ENCODE measurements around the gene CHST14. TPM values are rescaled to one million over a fixed set of nuclear protein-coding genes. Genes with fewer than 3 reads are reported as not detected.
A peak's percentile ranks its signal among the peaks of the same experiment; 100 is the strongest.

The CHST14 gene
- total RNA-seq, 4 donors from 2014 or later: 0.83 to 3.5 (median 2.6) TPM

GRCh38 chr15:40511472-40512133 lies 40.8 kb downstream of the CHST14 start:
- peak overlapping the region; percentile 38 to 65 (median 60) for H3K4me3 ChIP-seq
- peak overlapping the region in 1 of 4 donors; percentile 57 for H3K27ac ChIP-seq
- H3K9me3 ChIP-seq: no peaks in the 10 kb centered on the region
- H3K4me1 ChIP-seq: peaks cover 0 to 23% (median 8%) of the 10 kb centered on the region in 4 donors
- DNase-seq: peak in 2 of 3 donors; percentile 77 to 87
- TF ChIP-seq CTCF (IDR thresholded peaks at IDR 0.05) (peak in 1 of 6 experiments; percentile 20), POLR2A (IDR thresholded peaks at IDR 0.05) (no peak)
- no peaks in the 10 kb centered on the region for H3K36me3 ChIP-seq
- no peaks in the 10 kb centered on the region for H3K27me3 ChIP-seq

GRCh38 chr15:40512440-40512839 lies 41.7 kb downstream of the CHST14 start:
- peak in 1 of 3 donors; percentile 37 for DNase-seq
- H3K9me3 ChIP-seq: no peaks in the 10 kb centered on the region
- no peaks in the 10 kb centered on the region for H3K27me3 ChIP-seq
- TF ChIP-seq POLR2A (IDR thresholded peaks at IDR 0.05) (no peak), CTCF (IDR thresholded peaks at IDR 0.05) (no peak)
- peaks cover 0 to 15% (median 6%) of the 10 kb centered on the region in 4 donors for H3K4me1 ChIP-seq
- H3K36me3 ChIP-seq: no peaks in the 10 kb centered on the region
- no peak overlapping the region for H3K4me3 ChIP-seq
- no peak overlapping the region for H3K27ac ChIP-seq

- Histone ChIP-seq H3K36me3 (no peaks in the 10 kb centered on the region), H3K4me3 (no peak overlapping the region), H3K27me3 (no peaks in the 10 kb centered on the region), H3K4me1 (peaks cover 0 to 14% (median 6%) of the 10 kb centered on the region in 4 donors), H3K27ac (no peak overlapping the region), H3K9me3 (no peaks in the 10 kb centered on the region)
- TF ChIP-seq CTCF (IDR thresholded peaks at IDR 0.05): no peak
- peak in 1 of 3 donors; percentile 9 for DNase-seq
Observed at GRCh38 chr15:40513609-40514008, 42.8 kb downstream of the CHST14 start.

GRCh38 chr15:40516322-40516721 lies 45.5 kb downstream of the CHST14 start:
- no peaks in the 10 kb centered on the region for H3K27me3 ChIP-seq
- DNase-seq: no peak
- no peaks in the 10 kb centered on the region for H3K9me3 ChIP-seq
- H3K4me3 ChIP-seq: no peak overlapping the region
- TF ChIP-seq CTCF (IDR thresholded peaks at IDR 0.05) (no peak), POLR2A (IDR thresholded peaks at IDR 0.05) (no peak)
- H3K27ac ChIP-seq: no peak overlapping the region
- H3K4me1 ChIP-seq: peaks cover 0 to 10% (median 3%) of the 10 kb centered on the region in 4 donors
- H3K36me3 ChIP-seq: no peaks in the 10 kb centered on the region

Other genes with a start within 250 kb of the CHST14 start
- gene PAK6, start 231.9 kb upstream of the CHST14 start, total RNA-seq: 1 to 10 TPM in 2 of 4 donors, not detected in 2; 3.3 to 4.7 TPM
- not detected for gene ANKRD63, start 187.9 kb upstream of the CHST14 start, total RNA-seq
- gene PLCB2, start 163.0 kb upstream of the CHST14 start, total RNA-seq: 100 to 1,000 TPM in 1 of 4 donors, 10 to 100 TPM in 3; 12.3 to 101 (median 15.7) TPM
- 10 to 100 TPM in 1 of 4 donors, 1 to 10 TPM in 3; 6.2 to 10.7 (median 8.9) TPM for gene INAFM2, start 147.3 kb upstream of the CHST14 start, total RNA-seq
- 10 to 100 TPM; 14.4 to 55.6 (median 37.7) TPM for gene CCDC9B, start 130.0 kb upstream of the CHST14 start, total RNA-seq
- gene PHGR1, start 120.0 kb upstream of the CHST14 start, total RNA-seq: 1,000 to 10,000 TPM in 3 of 4 donors, 100 to 1,000 TPM in 1; 519 to 6,265 (median 3,022) TPM
- 10 to 100 TPM in 1 of 4 donors, 1 to 10 TPM in 3; 1.7 to 27.5 (median 7.4) TPM for gene DISP2, start 112.8 kb upstream of the CHST14 start, total RNA-seq
- gene KNSTRN, start 88.3 kb upstream of the CHST14 start, total RNA-seq: 10 to 100 TPM in 1 of 4 donors, 1 to 10 TPM in 3; 4.7 to 63.5 (median 6.5) TPM
- gene IVD, start 65.2 kb upstream of the CHST14 start, total RNA-seq: 10 to 100 TPM; 42.9 to 87.6 (median 71.1) TPM
- gene BAHD1, start 30.0 kb upstream of the CHST14 start, total RNA-seq: 10 to 100 TPM in 3 of 4 donors, 1 to 10 TPM in 1; 8.3 to 41.0 (median 31.4) TPM
- 10 to 100 TPM; 31.2 to 41.3 (median 32.2) TPM for gene CCDC32, start 94.1 kb downstream of the CHST14 start, total RNA-seq
- 10 to 100 TPM in 1 of 4 donors, 1 to 10 TPM in 3; 4.7 to 21.5 (median 6.8) TPM for gene RPUSD2, start 98.3 kb downstream of the CHST14 start, total RNA-seq
- gene KNL1, start 123.3 kb downstream of the CHST14 start, total RNA-seq: 10 to 100 TPM in 2 of 4 donors, 1 to 10 TPM in 2; 6.6 to 26.6 (median 12.8) TPM
- 1 to 10 TPM in 3 of 4 donors, not detected in 1; 1.1 to 7.4 (median 1.2) TPM for gene RAD51, start 224.2 kb downstream of the CHST14 start, total RNA-seq